HG03457 (cell line): Measurements from ENCODE around the gene CD3G.
"Not testable (repeated sequence)": the region's sequence is repeated elsewhere in the genome, so short reads cannot be mapped to it uniquely, and the experiment has no call there.

Experiments
- ATAC-seq: cut with Tn5 transposase; IDR thresholded peaks from one replicate; pipeline ENCODE4 v1.9.1; 2021; ENCODE audit warnings: moderate number of reproducible peaks; ENCODE audit not compliant: unreplicated experiment

CD3G gene

GRCh38 chr11:118343981-118344515 is at the start of gene CD3G:
Gene CD3G (plus strand): TSS chr11:118344344. CDS start chr11:118344424, 80 bp downstream.
- ATAC-seq, result no peak

- no peak for ATAC-seq
These were observed 48.9 kb upstream of the CD3G start for GRCh38 chr11:118295199-118295598.

- no peak for ATAC-seq
These were observed 48.2 kb upstream of the CD3G start for GRCh38 chr11:118295815-118296454.

- ATAC-seq, result no peak
These were observed 42.4 kb upstream of the CD3G start for GRCh38 chr11:118301600-118302195.

GRCh38 chr11:118304227-118304567 is 39.9 kb upstream of the CD3G start:
- ATAC-seq, result no peak

- no peak for ATAC-seq
These were observed 39.4 kb upstream of the CD3G start, which contains the start of gene CD3E for GRCh38 chr11:118304568-118305248. Gene CD3E (plus strand): TSS chr11:118304730. CDS start chr11:118304953, 223 bp downstream.

GRCh38 chr11:118305726-118306125 is 38.4 kb upstream of the CD3G start:
- ATAC-seq, result no peak

GRCh38 chr11:118306556-118306955 is 37.6 kb upstream of the CD3G start:
- ATAC-seq, result no peak

GRCh38 chr11:118308995-118309528 is 35.1 kb upstream of the CD3G start:
- ATAC-seq, result not testable (repeated sequence)

GRCh38 chr11:118310271-118310670 is 33.9 kb upstream of the CD3G start:
- ATAC-seq, result no peak

GRCh38 chr11:118310781-118311485 is 33.2 kb upstream of the CD3G start:
- ATAC-seq, result no peak

GRCh38 chr11:118311518-118311917 is 32.6 kb upstream of the CD3G start:
- ATAC-seq, result no peak

- no peak for ATAC-seq
These were observed 31.8 kb upstream of the CD3G start for GRCh38 chr11:118312328-118312727.

- no peak for ATAC-seq
These were observed 30.9 kb upstream of the CD3G start for GRCh38 chr11:118313242-118313641.

- no peak for ATAC-seq
These were observed 29.1 kb upstream of the CD3G start for GRCh38 chr11:118314988-118315411.

GRCh38 chr11:118318124-118318523 is 26.0 kb upstream of the CD3G start:
- ATAC-seq, result no peak

- no peak for ATAC-seq
These were observed 25.4 kb upstream of the CD3G start for GRCh38 chr11:118318581-118319336.

- no peak for ATAC-seq
These were observed 24.8 kb upstream of the CD3G start for GRCh38 chr11:118319337-118319707.

- ATAC-seq, result no peak
These were observed 23.6 kb upstream of the CD3G start for GRCh38 chr11:118320515-118320914.

- ATAC-seq, result no peak
These were observed 22.6 kb upstream of the CD3G start for GRCh38 chr11:118321386-118322082.
